ENCODE results near the gene FARP2. TPM values are rescaled to one million over a fixed set of nuclear protein-coding genes. Genes with fewer than 3 reads are reported as not detected.

FARP2 gene
- total RNA-seq, 4 donors from 2014 or later: 26.8 to 37.9 (median 30.2) TPM

DNA sequence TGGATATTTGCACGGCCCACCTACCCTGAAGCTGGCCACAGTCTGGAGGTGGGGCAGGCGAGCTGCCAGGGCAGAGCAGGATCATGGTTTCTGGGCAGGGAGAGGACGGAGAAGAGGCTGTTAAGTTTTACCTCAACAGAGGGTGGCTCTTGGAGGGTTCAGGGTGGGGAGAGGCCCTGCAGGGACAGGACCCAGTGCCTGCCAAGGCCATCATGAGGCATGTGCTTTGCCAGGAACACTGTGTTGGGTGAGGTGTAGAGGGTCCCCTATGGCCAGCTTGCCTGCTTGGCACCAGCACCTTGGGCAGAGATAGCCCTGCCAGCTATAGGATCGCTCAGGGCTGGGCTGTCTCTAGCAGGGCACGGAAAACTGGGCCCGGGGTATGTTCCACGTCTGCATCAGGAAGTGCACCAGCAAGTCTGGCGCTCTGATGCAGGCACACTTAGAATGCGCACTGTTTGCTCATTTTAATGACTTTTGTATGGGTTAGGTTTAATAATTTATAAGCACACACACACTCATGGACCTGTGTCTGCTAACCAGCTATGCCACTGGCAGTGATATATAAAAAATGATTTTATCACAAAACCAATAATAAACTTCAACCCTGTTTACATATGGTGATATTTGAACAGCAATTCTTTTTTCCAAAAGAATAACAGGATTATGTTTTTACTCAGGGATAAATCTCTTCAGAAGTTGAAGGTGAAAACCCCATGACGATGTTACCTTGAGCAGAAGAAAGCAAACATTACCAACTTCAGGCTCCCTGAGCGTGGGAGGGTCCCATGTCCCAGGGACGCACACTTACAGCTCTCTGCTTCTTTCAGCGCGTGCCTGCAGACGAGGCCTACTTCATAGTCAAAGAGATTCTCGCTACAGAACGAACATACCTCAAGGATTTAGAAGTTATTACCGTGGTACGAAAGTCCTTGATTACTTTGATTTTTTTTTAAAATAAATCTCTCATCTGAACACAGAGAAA lies 105.9 kb downstream of the FARP2 start:
- TF ChIP-seq POLR2AphosphoS5 (IDR thresholded peaks at IDR 0.05) (no peak), POLR2A (IDR thresholded peaks at IDR 0.05; ENCODE audit: low read depth) (no peak), EP300 (IDR thresholded peaks at IDR 0.05) (no peak)
- TF ChIP-seq, protein P1, sequence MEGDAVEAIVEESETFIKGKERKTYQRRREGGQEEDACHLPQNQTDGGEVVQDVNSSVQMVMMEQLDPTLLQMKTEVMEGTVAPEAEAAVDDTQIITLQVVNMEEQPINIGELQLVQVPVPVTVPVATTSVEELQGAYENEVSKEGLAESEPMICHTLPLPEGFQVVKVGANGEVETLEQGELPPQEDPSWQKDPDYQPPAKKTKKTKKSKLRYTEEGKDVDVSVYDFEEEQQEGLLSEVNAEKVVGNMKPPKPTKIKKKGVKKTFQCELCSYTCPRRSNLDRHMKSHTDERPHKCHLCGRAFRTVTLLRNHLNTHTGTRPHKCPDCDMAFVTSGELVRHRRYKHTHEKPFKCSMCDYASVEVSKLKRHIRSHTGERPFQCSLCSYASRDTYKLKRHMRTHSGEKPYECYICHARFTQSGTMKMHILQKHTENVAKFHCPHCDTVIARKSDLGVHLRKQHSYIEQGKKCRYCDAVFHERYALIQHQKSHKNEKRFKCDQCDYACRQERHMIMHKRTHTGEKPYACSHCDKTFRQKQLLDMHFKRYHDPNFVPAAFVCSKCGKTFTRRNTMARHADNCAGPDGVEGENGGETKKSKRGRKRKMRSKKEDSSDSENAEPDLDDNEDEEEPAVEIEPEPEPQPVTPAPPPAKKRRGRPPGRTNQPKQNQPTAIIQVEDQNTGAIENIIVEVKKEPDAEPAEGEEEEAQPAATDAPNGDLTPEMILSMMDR (IDR thresholded peaks at IDR 0.05): no peak
- intact Hi-C loops (cut with DNase I): no loop called here
- WGBS: 92% methylated on average over 19 of the region's 19 CpGs
- Histone ChIP-seq H3K4me3 (no peak overlapping the region), H3K27me3 (no peaks in the 10 kb centered on the region), H3K27ac (replicated peaks in 1 of 4) (no peak overlapping the region), H3K36me3 (peaks cover 0 to 37% (median 12%) of the 10 kb centered on the region in 4 donors), H3K4me1 (no peaks in the 10 kb centered on the region), H3K9me3 (no peaks in the 10 kb centered on the region)
- no peak for DNase-seq (ENCODE audit: extremely low spot score)

DNA sequence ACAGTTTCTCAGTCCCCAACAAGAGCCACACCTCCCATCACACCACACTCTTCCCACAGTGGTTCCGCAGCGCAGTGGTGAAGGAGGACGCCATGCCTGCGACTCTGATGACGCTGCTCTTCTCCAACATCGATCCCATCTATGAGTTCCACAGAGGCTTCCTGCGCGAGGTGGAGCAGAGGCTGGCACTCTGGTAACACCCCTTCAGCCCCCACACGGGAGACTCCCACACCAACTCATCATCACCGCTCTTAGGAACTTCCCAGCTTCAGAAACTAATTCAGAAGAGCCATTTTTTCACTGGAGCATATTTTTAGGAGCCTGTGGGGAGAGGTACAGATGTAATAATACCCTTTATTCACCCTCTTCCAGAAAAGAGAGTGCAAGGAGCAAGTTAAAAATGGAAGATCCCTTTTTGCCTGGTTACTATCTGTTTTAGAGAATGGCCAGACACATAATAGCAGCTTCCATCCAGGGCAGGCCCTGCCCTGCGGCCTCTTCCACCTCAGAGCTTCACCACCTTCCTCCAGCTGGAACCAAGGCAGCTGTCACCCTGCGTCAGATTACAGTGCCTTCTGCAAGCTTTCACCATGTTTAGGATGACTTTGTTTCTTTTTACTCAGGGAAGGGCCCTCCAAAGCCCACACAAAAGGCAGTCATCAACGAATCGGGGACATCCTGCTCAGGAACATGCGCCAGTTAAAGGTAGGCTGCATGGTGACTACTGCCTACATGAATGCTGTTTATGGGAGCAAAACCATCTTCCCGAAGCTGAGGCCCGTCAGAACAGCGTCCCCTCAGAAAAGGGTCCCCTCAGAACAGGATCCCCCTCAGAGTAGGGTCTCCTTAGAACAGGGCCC lies 107.4 kb downstream of the FARP2 start:
- intact Hi-C loops (cut with DNase I): no loop called here
- H3K4me3 ChIP-seq: no peak overlapping the region
- H3K36me3 ChIP-seq: peaks cover 0 to 45% (median 15%) of the 10 kb centered on the region in 4 donors
- no peaks in the 10 kb centered on the region for H3K9me3 ChIP-seq
- no peaks in the 10 kb centered on the region for H3K27me3 ChIP-seq
- WGBS: 95% methylated on average over 11 of the region's 18 CpGs
- H3K27ac ChIP-seq (replicated peaks in 1 of 4): no peak overlapping the region
- H3K4me1 ChIP-seq: no peaks in the 10 kb centered on the region
- TF ChIP-seq POLR2AphosphoS5 (IDR thresholded peaks at IDR 0.05) (no peak), EP300 (IDR thresholded peaks at IDR 0.05) (no peak), POLR2A (IDR thresholded peaks at IDR 0.05; ENCODE audit: low read depth) (no peak)
- TF ChIP-seq, protein P1 (IDR thresholded peaks at IDR 0.05): no peak
- no peak for DNase-seq (ENCODE audit: extremely low spot score)

DNA sequence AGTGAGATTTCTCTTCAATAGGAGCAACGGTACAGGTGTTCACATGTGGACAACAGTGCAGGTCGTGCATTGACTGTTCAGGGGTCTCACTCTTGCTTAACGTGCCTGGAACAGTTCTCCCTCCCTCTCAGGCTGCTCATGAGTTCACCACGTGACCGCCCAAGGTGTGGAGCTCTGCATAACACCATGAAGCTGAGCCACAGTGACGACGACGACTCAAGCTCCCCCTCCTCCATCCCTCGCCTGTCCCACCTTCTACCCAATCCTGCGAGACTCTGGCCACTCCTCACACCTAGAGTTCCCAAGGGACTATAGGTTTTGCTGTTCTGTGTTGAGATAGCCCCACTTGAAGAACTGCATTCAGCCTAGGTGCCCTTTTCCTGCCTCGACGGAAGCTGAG lies 109.5 kb downstream of the FARP2 start:
- Histone ChIP-seq H3K9me3 (no peaks in the 10 kb centered on the region), H3K4me3 (no peak overlapping the region), H3K4me1 (no peaks in the 10 kb centered on the region), H3K27me3 (no peaks in the 10 kb centered on the region), H3K27ac (replicated peaks in 1 of 4) (no peak overlapping the region), H3K36me3 (peaks cover 5 to 60% (median 22%) of the 10 kb centered on the region in 4 donors)
- no peak for TF ChIP-seq POLR2A (IDR thresholded peaks at IDR 0.05; ENCODE audit: low read depth)
- TF ChIP-seq EP300 (IDR thresholded peaks at IDR 0.05): no peak
- TF ChIP-seq, protein P1 (IDR thresholded peaks at IDR 0.05): no peak
- TF ChIP-seq POLR2AphosphoS5 (IDR thresholded peaks at IDR 0.05): no peak
- whole genome bisulfite sequencing: 76% methylated on average over 12 of the region's 12 CpGs
- intact Hi-C loops (cut with DNase I): no loop called here
- no peak for DNase-seq (ENCODE audit: extremely low spot score)

DNA sequence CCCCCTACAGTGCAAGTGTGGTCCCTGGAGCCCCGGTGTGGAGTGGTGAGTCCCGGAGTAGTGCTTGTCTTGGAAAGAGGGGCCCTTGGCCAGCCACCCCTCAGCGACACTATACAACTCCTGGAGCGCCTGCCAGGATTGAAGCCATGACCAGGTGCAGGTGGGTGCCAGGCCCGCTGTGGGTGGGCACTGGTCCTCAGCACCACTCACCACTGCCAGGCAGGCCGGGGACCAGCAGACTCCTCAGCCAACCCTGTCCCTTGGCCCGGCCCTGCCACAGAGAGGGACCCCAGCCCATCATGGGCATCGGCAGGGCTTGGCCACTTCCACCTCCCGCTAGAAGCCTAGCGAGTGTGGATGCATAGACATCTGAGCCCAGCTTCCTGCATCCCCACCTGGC lies 110.1 kb downstream of the FARP2 start:
- intact Hi-C loops (cut with DNase I): no loop called here

More for the DNA sequence above, 110.1 kb downstream of the FARP2 start:
- Histone ChIP-seq H3K4me3 (no peak overlapping the region), H3K36me3 (peaks cover 5 to 64% (median 22%) of the 10 kb centered on the region in 4 donors), H3K27me3 (no peaks in the 10 kb centered on the region), H3K4me1 (no peaks in the 10 kb centered on the region), H3K9me3 (no peaks in the 10 kb centered on the region), H3K27ac (replicated peaks in 1 of 4) (no peak overlapping the region)
- TF ChIP-seq, protein P1 (IDR thresholded peaks at IDR 0.05): no peak
- TF ChIP-seq POLR2AphosphoS5 (IDR thresholded peaks at IDR 0.05) (no peak), POLR2A (IDR thresholded peaks at IDR 0.05; ENCODE audit: low read depth) (no peak), EP300 (IDR thresholded peaks at IDR 0.05) (no peak)
- WGBS: 100% methylated on average over 3 of the region's 10 CpGs
- DNase-seq (ENCODE audit: extremely low spot score): no peak

Measured in esophagus muscularis mucosa (tissue), 4 donors.